NOMO-1 (cell line): ENCODE results near the gene RPA1.
"Not testable (repeated sequence)": the region's sequence is repeated elsewhere in the genome, so short reads cannot be mapped to it uniquely, and the experiment has no call there.

Experiments
- DNase-seq, 2 experiments: peaks; one replicate each; lab custom pipeline; 2025; ENCODE audit not compliant: unreplicated experiment in 2 of 2; lab: John Stamatoyannopoulos, UW

The RPA1 gene

DNA sequence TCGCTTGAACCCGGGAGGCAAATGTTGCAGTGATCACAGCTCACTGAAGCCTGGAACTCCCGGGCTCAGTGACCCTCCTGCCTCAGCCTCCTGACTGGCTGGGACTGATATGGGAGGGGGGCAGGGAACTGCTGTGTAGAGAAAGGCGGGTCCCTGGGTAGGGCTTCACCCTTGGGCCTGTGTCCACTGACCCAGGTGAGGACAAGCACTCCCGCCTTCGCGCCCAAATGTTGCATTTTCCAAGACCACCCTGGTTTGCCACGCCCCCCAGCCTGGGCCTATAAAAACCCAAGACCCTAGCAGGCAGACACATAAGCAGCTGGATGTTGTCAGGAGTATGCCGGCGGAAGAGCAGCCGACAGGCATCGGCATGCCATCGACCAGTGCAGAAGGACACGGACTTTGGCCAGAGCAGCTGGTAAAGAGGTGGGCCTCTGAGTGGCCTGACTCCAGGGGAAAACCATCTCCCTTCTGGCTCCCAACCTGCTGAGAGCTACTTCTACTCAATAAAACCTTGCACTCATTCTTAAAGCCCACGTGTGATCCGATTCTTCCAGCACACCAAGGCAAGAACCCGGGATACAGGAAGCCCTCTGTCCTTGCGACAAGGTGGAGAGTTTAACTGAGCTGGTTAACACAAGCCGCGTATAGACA is 19.2 kb upstream of the RPA1 start:
- DNase-seq: no peak

DNA sequence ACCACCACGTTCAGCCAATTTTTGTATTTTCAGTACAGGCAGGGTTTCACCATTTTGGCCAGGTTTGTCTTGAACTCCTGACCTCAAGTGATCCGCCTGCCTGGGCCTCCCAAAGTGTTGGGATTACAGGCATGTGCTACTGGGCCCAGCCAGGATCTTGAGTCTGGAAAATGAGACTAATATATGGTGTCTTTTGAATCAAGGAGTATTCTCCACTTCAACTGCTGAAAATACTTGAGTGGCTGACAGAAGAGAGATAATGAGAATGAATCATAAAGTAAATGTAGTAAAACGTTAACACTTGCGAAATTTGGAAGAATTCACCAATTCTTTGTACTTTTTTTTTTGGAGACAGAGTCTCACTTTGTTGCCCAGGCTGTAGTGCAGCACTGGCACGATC is 16.7 kb upstream of the RPA1 start:
- DNase-seq: no peak

DNA sequence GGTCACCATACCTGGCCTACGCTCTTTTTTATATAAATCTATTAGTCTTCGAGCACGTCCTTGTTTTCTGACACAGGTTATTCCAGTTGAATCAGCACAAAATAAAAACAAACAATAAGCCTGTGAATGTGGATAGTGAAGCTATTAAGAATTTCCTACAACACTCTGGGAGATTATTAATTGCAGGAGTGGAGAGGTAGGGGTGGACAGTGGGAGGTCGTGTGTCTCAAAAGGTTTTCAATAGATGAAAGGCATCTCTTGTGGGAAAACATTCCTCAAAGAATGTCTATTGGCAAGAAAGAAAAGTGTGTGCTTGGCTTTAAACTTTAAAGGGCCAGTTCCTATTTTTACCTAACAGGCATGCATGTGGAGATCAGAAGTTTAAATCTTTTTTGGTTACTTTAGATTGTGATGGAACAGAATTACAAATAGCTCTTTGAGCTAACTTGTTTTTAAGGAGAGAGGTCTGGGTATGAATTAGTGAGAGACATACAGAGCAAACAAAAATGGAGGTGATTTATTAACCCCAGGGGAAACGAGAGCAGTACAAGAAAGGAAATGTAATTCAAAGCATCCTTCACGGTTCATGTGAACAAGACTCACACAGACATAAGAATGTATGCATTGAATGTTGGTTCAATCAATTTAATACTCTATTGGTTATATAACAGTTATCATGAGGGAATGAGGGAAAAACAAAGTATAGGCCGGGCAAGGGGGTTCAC is 9.1 kb upstream of the RPA1 start:
- DNase-seq: no peak

DNA sequence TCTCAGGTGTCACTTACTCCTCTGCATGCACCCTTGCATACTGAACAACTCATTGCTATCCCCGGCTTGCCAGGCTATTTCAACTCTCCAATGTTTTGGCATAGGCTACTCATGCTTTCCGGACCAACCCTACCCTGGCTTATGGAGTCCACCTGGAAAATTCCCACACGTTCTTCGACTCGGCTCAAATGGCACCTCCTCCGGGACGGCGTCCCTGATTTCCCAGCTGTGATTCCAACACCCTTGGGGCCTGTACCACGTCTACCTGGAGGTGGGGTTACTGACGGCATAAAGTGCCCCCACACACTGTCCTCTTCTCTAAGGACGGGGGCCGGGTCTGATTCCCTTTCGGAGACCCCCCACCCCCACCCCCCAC is 601 bp upstream of the RPA1 start:
- no peak for DNase-seq

DNA sequence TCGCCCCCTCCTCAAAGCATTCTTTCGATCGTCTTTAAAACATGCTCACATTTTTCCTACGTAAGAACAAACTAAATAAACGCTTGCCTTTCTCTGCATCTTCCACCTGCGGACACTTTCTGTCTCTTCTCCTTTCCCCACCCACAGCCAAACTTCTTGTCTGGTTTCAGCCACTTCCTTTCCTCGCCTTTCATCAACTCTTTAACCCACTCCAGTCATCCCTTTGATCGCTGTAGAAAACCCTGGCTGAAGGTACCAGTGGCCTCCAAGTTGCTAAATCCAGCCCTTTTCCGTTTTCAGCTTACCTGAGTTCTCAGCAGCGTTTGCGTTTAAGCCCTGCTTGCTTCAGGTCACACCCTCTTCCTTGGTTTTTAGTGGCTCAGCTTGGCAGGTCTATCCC is 483 bp downstream of the RPA1 start:
- DNase-seq: peak; percentile 23 to 24

DNA sequence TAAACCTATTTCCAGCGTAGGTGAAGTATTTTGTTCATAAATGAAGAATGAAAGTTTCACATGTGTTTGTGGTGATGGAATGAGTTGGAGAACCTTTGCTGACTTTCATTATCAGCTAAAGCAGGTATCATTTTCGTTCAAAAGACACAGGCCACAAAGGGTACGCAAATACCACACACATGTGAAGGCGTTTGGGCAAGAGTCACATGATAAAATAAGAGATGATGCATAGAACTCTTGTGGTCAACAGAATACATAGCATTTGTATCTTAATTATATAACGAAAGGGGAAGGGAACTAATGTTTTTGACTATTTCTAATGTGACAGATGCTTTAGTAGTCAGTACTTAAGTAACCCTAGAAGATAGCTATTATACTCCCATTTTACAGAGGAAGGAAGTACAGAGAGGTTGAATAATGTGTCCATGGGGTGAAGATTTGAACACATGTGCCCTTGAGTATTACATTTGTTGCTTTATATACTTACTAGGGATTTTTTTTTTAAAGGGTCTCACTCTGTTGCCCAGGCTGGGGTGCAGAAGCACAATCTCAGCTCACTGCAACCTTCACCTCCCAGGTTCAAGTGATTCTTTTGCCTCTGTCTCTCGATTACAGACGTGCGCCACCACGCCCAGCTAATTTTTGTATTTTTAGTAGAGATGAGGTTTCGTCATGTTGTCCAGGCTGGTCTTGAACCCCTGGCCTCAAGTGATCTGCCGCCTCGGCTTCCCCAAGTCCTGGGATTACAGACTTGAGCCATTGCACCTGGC is 4.8 kb downstream of the RPA1 start:
- DNase-seq: peak in 1 of 2 experiments; percentile 18

DNA sequence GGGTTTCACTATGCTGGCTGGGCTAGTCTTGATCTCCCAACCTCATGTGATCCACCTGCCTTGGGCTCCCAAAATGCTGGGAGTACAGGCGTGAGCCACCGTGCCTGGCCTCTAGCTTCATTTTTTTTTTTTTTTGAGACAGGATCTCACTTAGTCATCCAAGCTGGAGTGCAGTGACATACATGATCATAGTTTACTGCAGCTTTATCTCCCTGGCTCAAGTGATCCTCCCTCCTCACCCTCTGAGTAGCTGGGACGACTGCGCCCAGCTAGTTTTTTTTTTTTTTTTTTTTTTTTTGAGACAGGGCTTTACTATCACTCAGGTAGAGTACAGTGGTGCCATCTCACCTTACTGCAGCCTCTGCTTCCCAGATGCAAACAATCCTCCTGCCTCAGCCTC is 9.7 kb downstream of the RPA1 start:
- DNase-seq: no peak

DNA sequence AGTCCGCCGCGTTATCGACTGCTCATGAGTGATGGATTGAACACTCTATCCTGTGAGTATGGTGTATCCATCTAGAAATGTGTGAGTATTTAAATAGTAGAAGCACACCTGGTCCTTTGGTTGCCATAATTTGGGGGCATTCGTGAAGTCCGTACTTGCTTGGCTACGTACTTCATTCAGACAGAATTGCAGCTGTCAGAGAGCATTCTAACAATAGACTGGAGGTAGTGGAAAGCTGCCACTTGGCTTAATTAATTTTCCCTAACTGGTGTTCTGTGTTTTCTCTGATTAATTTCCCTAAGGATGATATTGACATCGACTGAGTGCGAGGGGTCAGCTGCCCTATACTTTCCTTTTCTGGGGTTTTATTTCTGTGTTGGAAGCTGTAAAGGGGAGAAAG is 14.1 kb downstream of the RPA1 start:
- no peak for DNase-seq

DNA sequence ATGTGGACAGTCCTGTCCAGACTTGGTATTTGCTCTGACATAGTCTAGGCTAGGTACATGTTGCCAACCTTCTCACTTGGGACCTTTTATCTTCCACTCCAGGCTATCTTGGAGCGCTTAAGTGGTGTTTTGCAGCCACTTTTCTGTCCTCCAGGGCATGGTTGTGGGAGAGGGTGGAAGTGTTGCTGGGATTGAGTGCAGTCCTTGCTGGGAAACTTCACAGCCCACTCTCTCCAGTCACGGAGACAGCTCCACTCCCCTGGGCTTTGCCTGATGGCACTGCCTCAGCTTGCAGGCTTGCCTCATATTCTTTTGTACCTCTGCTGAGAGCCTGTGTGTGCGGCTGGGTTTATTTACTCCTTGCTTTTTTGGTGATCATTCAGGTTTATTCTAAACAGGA is 17.4 kb downstream of the RPA1 start:
- no peak for DNase-seq

DNA sequence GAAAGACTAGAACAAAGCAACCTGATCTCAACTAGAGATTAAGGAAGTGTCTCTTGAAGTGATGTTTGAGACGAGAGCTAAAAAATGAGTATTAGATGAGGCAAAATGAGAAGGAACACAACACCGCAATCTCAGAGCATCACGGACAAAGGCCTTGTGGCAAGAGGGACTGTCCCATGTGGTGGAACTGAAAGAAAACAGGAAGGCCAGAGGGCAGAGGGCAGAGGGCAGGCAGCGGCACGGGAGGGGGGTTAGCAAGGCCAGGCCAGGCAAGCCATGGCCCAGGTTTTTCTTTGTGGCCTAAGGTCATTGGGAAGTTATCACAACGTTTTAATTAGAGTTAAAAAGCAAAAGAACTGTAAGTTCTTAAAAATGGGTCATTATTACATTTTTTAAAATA is 22.5 kb downstream of the RPA1 start:
- no peak for DNase-seq

DNA sequence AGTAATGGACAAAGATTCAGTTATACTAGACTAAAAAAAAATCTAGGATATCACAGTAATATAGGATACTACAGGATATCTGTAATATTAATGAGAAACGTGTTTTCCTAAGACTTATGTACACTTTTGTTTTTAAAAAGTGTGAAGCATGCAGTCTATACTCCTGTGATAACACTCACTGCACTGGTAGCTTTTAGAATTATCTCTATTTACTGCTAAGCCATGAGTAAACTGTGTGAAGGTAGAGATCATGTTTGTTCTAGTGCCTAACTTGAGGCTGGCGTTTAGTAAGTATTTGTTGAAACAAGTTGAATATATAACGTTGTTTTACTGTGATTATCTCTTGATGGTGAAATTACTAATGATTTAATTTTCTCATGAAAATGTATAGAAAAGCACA is 23.9 kb downstream of the RPA1 start:
- no peak for DNase-seq

DNA sequence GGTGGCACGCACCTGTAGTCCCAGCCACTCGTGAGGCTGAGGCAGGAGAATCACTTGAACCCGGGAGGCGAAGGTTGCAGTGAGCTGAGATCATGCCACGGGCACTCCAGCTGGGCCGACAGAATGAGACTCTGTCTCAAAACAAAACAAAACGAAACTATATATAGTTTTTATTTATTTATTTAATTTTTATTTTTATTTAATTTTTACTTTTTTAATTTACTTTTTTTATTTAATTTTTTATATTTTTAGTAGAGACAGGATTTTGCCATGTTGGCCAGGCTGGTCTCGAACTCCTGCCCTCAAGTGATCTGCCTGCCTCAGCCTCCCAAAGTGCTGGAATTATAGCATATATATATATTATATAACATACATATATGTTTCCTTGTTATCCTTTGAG is 26.7 kb downstream of the RPA1 start:
- DNase-seq: not testable (repeated sequence)

DNA sequence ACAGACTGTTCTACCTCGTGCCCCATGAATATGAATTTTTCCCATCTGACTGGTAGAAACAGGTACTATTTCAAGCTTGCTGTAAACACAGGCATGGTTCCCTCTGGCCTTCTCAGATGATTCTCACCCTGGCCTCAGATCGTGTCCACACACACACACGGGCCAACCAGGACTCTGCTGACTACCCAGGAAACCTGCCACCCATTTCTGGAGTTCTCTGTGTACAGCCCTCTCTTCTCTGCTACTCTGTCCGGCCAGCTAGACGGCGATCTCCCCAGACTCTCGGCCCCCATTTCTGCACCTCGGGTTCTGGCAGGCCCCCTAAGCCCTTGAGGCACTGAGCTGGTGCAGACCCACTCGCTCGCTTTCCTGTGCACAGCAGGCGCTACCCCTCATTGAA is 31.2 kb downstream of the RPA1 start:
- no peak for DNase-seq

DNA sequence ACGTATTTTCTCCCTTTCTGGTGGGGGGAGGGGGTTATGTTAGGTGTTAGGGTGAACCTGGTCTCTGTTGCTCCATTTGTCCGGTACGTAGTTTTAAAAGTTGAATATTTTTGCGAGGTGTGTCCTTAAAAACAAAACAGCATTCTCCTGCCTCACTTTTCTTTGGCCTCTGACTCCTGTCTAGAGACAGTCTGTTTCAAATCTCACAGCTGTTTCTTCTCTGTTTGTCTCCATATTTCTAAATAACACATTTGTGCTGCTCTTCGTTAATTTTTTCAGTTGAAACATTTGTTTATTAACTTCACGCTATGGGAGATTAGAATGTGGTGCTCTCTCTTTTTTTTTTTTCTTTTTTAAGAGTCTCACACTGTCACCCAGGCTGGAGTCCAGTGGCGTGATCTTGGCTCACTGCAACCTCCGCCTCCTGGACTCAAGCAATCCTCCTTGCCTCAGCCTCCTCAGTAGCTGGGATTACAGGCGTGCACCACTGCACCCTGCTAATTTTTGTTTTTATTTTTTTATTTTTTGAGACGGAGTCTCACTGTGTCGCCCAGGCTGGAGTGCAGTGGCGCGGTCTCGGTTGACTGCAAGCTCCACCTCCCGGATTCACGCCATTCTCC is 31.7 kb downstream of the RPA1 start:
- no peak for DNase-seq

DNA sequence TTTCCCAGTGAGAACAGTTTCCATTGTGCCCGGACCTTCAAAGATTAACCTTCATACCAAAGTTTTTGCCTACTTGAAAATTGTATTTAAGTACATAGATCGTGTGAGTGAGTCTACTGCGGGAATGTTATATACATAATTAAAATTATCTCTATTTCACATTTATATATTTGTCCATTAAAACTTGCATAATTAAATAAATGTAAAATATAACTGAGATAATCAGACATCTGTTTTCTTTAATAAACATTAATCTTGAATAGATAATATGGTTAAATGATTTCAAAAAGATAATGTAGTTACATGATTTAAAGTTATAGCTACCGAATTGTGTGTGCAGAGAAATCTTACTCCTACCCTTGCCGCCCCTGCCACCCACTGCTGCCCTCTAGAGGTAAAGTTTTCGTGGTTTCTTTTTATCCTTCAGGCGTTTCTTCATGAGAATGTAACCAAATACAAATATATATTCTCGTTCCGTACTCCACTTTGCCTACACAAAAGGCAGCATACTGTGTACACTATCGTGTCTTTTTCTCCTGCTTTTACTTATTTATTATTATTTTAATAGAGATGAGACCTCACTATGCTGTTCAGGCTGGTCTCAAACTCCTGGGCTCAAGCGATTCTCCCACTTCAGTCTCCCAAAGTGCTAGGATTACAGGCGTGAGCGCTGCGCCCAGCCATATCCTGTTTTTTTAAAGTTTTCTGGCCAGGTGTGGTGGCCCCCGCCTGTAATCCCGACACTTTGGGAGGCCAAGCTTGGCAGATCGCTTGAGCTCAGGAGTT is 35.6 kb downstream of the RPA1 start:
- peak; percentile 46 to 52 for DNase-seq

DNA sequence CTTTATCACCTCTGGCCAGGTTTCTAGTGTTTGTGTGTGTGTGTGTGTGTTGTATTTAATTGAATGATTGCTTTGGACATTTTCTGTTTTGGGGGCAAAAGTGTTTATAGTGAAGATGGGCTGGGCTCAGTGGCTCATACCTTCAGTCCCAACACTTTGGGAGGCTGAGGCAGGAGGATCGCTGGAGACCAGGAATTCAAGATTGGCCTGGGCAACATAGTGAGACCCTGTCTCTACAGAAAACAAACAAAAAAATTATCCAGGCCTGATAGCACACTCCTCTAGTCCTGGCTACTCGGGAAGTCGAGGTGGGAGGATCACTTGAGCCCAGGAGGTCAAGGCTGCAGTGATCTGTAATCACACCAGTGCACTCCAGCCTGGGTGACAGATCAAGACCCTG is 37.5 kb downstream of the RPA1 start:
- DNase-seq: no peak

DNA sequence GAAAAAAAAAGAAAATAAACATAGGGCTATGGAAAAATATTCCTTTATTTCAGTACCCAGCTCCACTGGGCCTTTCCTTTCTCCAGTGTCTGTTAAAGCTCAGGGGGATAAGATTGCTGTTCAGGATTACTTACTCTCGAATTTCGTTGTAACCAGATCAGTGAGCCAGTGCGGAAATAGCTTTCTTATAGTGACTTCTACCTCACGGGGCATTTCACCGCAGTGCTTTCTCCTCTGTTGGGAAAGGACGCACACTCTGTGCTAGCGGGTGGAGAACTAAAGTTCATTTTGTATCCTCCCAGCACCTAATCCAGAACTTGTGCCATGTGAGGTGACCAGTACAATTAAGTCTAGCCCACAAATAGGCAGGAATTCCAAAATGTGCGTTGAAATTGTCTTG is 38.3 kb downstream of the RPA1 start:
- no peak for DNase-seq

DNA sequence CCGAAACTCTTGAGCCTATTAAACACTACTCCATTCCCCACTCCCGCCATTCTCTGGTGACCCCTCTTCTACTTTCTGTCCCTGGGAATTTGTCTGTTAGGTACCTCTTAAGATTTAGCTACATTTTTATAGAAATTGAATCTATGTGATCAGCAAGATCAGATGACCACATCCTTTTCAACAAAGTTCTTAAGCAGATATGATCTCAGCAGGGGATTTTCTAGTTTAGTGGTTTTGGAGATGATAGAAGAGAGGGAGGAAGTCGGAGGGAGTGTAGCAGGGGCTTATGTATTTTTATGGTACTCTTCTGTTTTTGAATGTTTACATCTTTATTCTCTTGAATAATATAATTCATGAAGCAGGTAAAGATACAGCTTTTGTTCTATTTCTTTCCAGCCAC is 40.8 kb downstream of the RPA1 start:
- no peak for DNase-seq

DNA sequence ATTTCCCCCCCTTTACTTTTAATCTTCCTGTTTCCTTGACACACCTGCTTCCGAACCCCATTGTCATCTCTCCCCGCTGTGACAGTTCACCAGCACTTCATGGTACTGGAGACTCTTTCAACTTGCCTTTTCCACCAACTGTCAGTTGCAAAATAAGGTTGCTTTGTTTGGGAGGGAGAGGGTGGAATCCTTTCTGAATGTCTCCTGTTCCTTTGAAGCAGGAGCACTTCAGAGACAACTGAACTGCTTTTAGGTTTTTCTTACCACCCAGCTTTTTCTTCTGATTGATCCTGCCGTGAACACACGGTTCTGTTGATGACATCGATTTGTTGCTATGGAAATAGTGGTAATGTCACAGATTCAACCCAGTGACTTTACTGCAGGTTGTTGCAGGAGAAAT is 42.0 kb downstream of the RPA1 start:
- no peak for DNase-seq

DNA sequence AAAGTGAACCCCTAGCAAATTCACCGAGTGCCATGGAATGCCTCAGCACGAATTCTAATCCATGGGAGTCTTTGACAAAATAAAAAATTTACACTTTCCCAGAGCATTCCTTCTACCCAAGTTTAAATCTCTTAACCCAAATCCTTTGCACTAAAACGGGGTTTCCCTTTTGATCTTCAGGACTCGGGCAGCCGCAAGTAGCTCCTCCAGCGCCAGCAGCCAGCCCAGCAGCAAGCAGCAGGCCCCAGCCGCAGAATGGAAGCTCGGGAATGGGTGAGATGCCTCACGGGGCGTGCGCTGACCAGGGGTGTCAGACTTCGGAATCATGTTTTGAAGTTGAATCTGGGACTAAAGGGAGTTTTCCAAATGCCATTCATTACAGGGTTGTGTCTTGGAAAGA is 42.4 kb downstream of the RPA1 start:
- no peak for DNase-seq

DNA sequence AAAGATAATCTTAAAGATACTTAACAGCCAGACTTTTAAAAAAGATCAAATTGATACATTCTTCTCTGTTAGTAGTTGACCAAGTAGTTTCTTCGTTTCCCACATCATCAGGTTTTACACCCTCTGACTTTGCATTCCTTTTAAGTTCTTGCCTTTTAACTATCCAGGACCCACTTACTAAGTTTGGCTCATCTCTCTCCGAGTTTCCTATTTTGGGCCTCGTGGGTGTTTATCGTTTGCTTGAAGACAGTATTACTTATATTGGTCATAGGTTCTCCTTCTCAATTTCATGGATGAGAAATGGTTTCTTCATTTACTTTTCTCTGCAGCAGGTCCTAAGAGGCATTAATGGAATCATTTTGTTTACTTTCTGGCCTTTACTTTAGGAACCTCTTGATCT is 43.2 kb downstream of the RPA1 start:
- no peak for DNase-seq
